ENCODE measurements around the gene SLC25A21. TPM values are rescaled to one million over a fixed set of nuclear protein-coding genes. Genes with fewer than 3 reads are reported as not detected.

The SLC25A21 gene
- total RNA-seq, 1 experiment from 2014 or later, result 7.1 TPM

DNA sequence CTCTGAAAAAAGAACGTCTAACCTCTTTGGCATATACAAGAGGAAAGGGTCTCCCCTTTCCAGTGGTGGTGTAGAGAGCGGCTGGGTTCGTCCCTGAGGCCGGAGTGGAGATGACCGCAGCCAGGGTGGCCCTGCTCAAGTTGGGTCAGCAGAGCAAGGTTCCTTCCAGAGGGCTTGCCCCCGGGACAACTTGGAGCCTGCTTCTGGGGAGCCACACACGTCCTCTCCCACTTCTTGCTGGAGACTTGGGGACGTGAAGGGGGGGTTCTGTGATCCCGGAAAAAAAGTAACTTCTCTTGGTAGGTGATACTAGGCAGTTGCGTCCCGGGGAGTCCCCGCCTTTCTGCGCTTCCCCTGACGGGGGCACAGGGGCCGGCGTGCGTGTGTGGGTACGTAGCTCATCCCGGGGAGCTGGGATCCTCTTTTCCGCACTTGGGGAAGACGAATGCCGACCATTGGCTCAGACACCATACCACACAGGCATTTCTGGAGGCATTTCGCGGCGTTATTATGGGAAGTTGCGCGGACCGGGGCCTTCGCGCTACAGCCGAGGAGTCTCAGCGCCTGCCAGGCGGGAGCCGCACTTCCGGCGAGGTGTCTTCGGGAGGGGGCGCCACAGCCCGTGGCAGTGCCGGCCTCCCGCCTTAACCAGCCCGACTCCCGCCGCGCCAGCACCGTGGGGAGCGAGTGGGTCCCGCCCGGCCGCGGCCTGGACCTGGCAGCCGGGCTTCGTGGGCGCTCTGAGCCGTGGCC is 525.6 kb downstream of the SLC25A21 start:
- no peak overlapping the region for H4K8ac ChIP-seq (replicated peaks; ENCODE audit: insufficient read length, low read depth, low read length)
- no peaks in the 10 kb centered on the region for H3K9me3 Mint-ChIP-seq
- no peak overlapping the region for H3K56ac ChIP-seq (ENCODE audit: insufficient read length, low read depth, low read length)
- TF ChIP-seq CTCF (conservative IDR thresholded peaks at IDR 0.05), result peak; percentile 60
- no peaks in the 10 kb centered on the region for H4K20me1 ChIP-seq (ENCODE audit: control insufficient read depth, insufficient read depth, insufficient read length)
- no peak overlapping the region for H2BK5ac ChIP-seq (ENCODE audit: insufficient read length, low read length)
- H3K23ac ChIP-seq (ENCODE audit: insufficient read length, low read depth, low read length), result no peak overlapping the region
- no peak overlapping the region for H3K14ac ChIP-seq (ENCODE audit: insufficient read depth, low read length)
- no peak overlapping the region for H2BK20ac ChIP-seq (ENCODE audit: low read depth, low read length, poor library complexity, severe bottlenecking)
- no peak overlapping the region for H2BK12ac ChIP-seq (ENCODE audit: insufficient read length, low read depth, low read length)
- peaks cover 98% of the 10 kb centered on the region for H3K27me3 Mint-ChIP-seq (ENCODE audit: low read depth)
- peak overlapping the region; percentile 60 to 77 for H3K4me3 Mint-ChIP-seq
- H3K4me2 ChIP-seq (ENCODE audit: insufficient read depth, insufficient read length, low read length), result peak overlapping the region; percentile 85
- no peak overlapping the region for H4K91ac ChIP-seq (ENCODE audit: insufficient read length, low read depth, low read length)
- H3K4ac ChIP-seq (ENCODE audit: low read depth, low read length), result no peak overlapping the region
- H3K4me1 ChIP-seq (ENCODE audit: insufficient read depth, low read length), result no peaks in the 10 kb centered on the region
- no peak overlapping the region for H3K9ac ChIP-seq (ENCODE audit: extremely low read depth, insufficient read length, low read length)
- H3K4me1 Mint-ChIP-seq, result peaks cover 9 to 11% of the 10 kb centered on the region in 2 experiments
- no peak overlapping the region for H3K27ac Mint-ChIP-seq
- H3K18ac ChIP-seq (ENCODE audit: insufficient read length, low read depth, low read length), result no peak overlapping the region
- no peak overlapping the region for H3T11ph ChIP-seq (ENCODE audit: low read length)
- no peak overlapping the region for H2AK5ac ChIP-seq (ENCODE audit: insufficient read length, low read length)
- no peak overlapping the region for H3K27ac ChIP-seq (ENCODE audit: insufficient read length, low read depth, low read length)
- H3K23me2 ChIP-seq (ENCODE audit: insufficient read length, low read depth, low read length, poor library complexity, severe bottlenecking), result peaks cover 14% of the 10 kb centered on the region
- H2BK120ac ChIP-seq (ENCODE audit: low read depth, low read length, poor library complexity, severe bottlenecking), result no peak overlapping the region
- H3K27me3 ChIP-seq (ENCODE audit: insufficient read depth, low read length), result peaks cover 71% of the 10 kb centered on the region
- H2AFZ ChIP-seq (ENCODE audit: low read length), result no peak overlapping the region
- no peaks in the 10 kb centered on the region for H3K9me3 ChIP-seq (ENCODE audit: control insufficient read depth, low read depth, low read length)
- H4K5ac ChIP-seq (ENCODE audit: insufficient read length, low read depth, low read length), result no peak overlapping the region
- H3K79me2 ChIP-seq (ENCODE audit: insufficient read depth, low read length), result no peaks in the 10 kb centered on the region
- H3K79me1 ChIP-seq (ENCODE audit: insufficient read depth, low read depth, low read length, poor library complexity, severe bottlenecking), result no peaks in the 10 kb centered on the region
- H2BK15ac ChIP-seq (ENCODE audit: low read depth, low read length), result no peak overlapping the region
- peak; percentile 54 for DNase-seq
- no peaks in the 10 kb centered on the region; a peak in 1 of 7 replicates for H3K36me3 Mint-ChIP-seq (ENCODE audit: insufficient read depth in 1 of 3, low read depth in 3 of 3)
- no CpG with 5 or more reads among the region's 55 CpGs for WGBS (ENCODE audit: extremely low coverage, insufficient read length, low lambda C conversion rate)

Data from H9 (cell line).